Measurements from ENCODE around the gene SNRPB2.

SNRPB2 gene

GRCh38 chr20:16729565-16730460, at the start of gene SNRPB2:
Gene SNRPB2 (plus strand): TSS chr20:16730026. CDS start chr20:16731703, 1,677 bp downstream.
- peak; percentile 60 to 82 for DNase-seq (ENCODE audit: low read depth in 2 of 2, low spot score in 1 of 2)

- no peak for DNase-seq (ENCODE audit: low read depth in 2 of 2, low spot score in 1 of 2)
These were observed 45.4 kb upstream of the SNRPB2 start for GRCh38 chr20:16684416-16684815.

- no peak for DNase-seq (ENCODE audit: low read depth in 2 of 2, low spot score in 1 of 2)
These were observed 39.9 kb upstream of the SNRPB2 start for GRCh38 chr20:16689906-16690305.

- DNase-seq (ENCODE audit: low read depth in 2 of 2, low spot score in 1 of 2): no peak
These were observed 38.4 kb upstream of the SNRPB2 start for GRCh38 chr20:16691381-16691780.

- DNase-seq (ENCODE audit: low read depth in 2 of 2, low spot score in 1 of 2): no peak
These were observed 37.8 kb upstream of the SNRPB2 start for GRCh38 chr20:16692009-16692408.

GRCh38 chr20:16692442-16692841, 37.4 kb upstream of the SNRPB2 start:
- DNase-seq (ENCODE audit: low read depth in 2 of 2, low spot score in 1 of 2): no peak

GRCh38 chr20:16693278-16693677, 36.5 kb upstream of the SNRPB2 start:
- DNase-seq (ENCODE audit: low read depth in 2 of 2, low spot score in 1 of 2): no peak

- DNase-seq (ENCODE audit: low read depth in 2 of 2, low spot score in 1 of 2): no peak
These were observed 35.7 kb upstream of the SNRPB2 start for GRCh38 chr20:16694161-16694560.

GRCh38 chr20:16695628-16696027, 34.2 kb upstream of the SNRPB2 start:
- DNase-seq (ENCODE audit: low read depth in 2 of 2, low spot score in 1 of 2): no peak

- DNase-seq (ENCODE audit: low read depth in 2 of 2, low spot score in 1 of 2): no peak
These were observed 30.5 kb upstream of the SNRPB2 start for GRCh38 chr20:16699293-16699692.

GRCh38 chr20:16701296-16701695, 28.5 kb upstream of the SNRPB2 start:
- no peak for DNase-seq (ENCODE audit: low read depth in 2 of 2, low spot score in 1 of 2)

- DNase-seq (ENCODE audit: low read depth in 2 of 2, low spot score in 1 of 2): no peak
These were observed 26.3 kb upstream of the SNRPB2 start for GRCh38 chr20:16703570-16703969.

- no peak for DNase-seq (ENCODE audit: low read depth in 2 of 2, low spot score in 1 of 2)
These were observed 22.2 kb upstream of the SNRPB2 start for GRCh38 chr20:16707674-16708073.

GRCh38 chr20:16708602-16709001, 21.2 kb upstream of the SNRPB2 start:
- no peak for DNase-seq (ENCODE audit: low read depth in 2 of 2, low spot score in 1 of 2)

GRCh38 chr20:16709017-16709416, 20.8 kb upstream of the SNRPB2 start:
- DNase-seq (ENCODE audit: low read depth in 2 of 2, low spot score in 1 of 2): no peak

- DNase-seq (ENCODE audit: low read depth in 2 of 2, low spot score in 1 of 2): no peak
These were observed 19.0 kb upstream of the SNRPB2 start for GRCh38 chr20:16710781-16711180.

GRCh38 chr20:16711661-16712258, 18.1 kb upstream of the SNRPB2 start:
- no peak for DNase-seq (ENCODE audit: low read depth in 2 of 2, low spot score in 1 of 2)

- DNase-seq (ENCODE audit: low read depth in 2 of 2, low spot score in 1 of 2): no peak
These were observed 17.3 kb upstream of the SNRPB2 start for GRCh38 chr20:16712511-16712947.

- no peak for DNase-seq (ENCODE audit: low read depth in 2 of 2, low spot score in 1 of 2)
These were observed 16.8 kb upstream of the SNRPB2 start for GRCh38 chr20:16713066-16713465.

- DNase-seq (ENCODE audit: low read depth in 2 of 2, low spot score in 1 of 2): no peak
These were observed 15.6 kb upstream of the SNRPB2 start for GRCh38 chr20:16714242-16714641.

GRCh38 chr20:16714751-16715150, 15.1 kb upstream of the SNRPB2 start:
- no peak for DNase-seq (ENCODE audit: low read depth in 2 of 2, low spot score in 1 of 2)

GRCh38 chr20:16719421-16719820, 10.4 kb upstream of the SNRPB2 start:
- no peak for DNase-seq (ENCODE audit: low read depth in 2 of 2, low spot score in 1 of 2)

All from stimulated activated CD8-positive, alpha-beta memory T cell treated with anti-CD3 and anti-CD28 coated beads, Interleukin-4, amount 100 ng/mL, for 1 hour (primary cell).